NCI-H526 treated with DMSO at 0.1 percent for 48 hours (cell line): ENCODE results near the gene CPNE7.
"Not testable (repeated sequence)": the region's sequence is repeated elsewhere in the genome, so short reads cannot be mapped to it uniquely, and the experiment has no call there.

Experiments
- DNase-seq: peaks from one replicate; lab custom pipeline; 2025; lab: John Stamatoyannopoulos, UW

The CPNE7 gene

GRCh38 chr16:89567656-89568594 lies 7.6 kb upstream of the CPNE7 start:
- DNase-seq: no peak

GRCh38 chr16:89569506-89570341 lies 5.8 kb upstream of the CPNE7 start:
- no peak for DNase-seq

- DNase-seq: no peak
These were observed 5.1 kb upstream of the CPNE7 start for GRCh38 chr16:89570342-89570923.

GRCh38 chr16:89570983-89571598 lies 4.5 kb upstream of the CPNE7 start:
- not testable (repeated sequence) for DNase-seq

DNA sequence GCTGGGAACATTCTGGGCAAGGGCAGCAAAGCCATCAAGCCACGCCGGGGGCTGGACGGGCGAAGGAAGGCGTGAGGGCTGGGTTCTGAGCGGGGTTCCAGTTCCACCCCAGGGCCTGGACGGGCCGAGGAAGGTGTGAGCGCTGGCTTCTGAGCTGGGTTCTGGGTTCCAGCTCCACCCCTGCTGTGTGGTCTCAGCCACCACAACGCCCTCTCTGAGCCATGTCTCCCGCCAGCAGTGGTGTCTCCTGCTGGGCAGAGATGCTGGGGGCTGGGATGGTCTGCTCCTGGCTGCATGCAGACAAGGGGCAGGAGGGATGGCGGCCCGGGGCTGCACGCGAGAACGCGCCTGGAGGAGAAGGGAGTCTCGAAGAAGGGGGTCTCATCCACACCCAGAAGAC lies 3.9 kb upstream of the CPNE7 start:
- DNase-seq: no peak

DNA sequence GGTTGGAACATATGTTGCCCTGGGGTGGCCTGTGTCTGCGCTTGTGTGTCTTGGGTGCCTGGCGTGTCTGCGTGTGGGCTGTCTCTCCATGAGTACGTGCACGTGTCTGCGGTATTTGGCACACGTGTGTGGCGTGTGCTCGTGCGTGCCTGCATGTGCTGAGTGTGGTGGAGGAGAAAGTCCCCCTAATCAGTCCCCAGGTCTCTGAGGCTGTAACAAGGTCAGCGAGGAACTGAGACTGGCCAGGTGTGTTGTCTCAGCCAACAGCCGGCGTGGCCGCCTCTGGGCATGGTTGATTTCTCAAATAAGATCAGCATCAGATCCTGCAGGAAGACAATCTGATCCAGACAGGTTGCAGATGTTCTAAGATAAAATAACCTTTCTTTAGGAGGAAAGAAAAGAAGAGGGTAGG lies 3.5 kb upstream of the CPNE7 start:
- no peak for DNase-seq

DNA sequence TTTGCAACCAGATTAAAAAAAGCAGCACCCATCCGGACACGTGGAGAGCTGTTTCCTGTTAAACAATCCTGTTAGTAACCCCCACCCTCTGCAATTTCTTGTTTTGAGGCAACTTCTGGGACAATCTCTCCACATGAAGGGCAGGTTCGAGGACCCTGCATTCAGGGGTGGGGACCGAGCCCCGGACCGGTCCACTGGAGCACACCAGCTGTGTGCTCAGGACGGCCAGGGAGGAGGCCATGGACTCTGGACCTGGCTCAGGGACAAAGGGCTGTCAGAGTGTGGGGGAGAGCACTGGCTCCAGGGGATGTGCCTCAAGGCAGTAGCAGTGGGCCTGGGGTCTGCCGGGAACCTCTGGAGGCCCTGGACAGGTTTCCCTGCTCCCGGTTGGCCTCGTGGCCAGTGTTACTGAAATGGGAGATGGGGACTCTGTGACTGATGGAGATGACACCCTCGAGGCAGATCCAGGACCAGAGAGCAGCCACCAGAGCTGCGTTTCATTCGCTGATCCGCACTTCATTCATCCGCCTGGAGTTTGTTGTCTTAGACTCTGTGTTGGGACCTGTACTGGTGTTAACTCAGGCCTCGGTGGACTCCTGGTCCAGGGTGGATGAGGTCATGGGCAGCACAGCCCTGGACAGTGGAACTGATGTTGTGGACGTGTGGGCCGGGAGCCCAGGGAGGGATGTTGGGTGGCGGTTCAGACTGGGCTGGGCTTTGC lies 2.9 kb upstream of the CPNE7 start:
- no peak for DNase-seq

DNA sequence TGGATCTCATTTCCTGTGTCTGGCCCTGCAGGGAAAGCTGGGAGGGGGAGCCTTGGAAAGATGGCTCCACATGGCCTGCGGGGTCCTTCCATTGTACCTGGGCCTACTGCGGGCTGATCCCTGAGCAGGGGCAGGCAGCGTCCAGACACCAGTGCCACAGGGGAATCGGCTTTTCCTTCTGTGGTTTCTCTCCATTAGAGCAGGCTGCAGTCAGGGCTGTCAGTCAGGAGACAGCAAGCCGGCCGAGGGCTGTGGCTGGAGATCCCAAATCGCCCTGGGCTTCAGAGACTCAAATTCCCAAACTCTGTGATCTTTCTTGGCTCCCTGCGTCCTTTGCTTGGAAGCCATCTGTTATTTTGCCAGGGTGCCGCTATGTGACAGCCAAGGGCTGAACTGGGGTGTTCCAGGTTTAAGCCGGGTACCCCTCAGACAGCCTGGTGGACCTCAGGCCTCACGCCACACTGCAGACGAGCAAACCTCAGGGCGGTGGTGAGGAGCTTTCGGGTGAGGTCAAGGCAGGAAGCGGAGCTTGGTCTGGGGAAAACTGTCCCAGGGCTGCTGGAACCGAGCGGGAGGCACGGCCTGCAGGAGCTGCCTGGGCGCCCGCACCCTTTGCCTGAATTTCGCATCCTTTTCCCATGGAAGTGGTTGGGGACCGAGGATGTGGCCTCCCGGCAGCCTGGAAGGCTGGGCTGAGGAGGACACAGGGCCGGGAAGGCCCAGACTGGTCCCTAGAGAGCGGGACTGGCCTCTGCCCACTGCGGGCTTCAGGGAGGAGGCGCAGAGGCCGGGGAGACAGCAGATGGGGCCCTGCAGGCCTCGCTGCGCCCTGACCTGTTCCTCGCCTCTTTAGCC lies 1.5 kb upstream of the CPNE7 start:
- DNase-seq: no peak

- no peak for DNase-seq
These were observed 794 bp upstream of the CPNE7 start for GRCh38 chr16:89574681-89575246.

DNA sequence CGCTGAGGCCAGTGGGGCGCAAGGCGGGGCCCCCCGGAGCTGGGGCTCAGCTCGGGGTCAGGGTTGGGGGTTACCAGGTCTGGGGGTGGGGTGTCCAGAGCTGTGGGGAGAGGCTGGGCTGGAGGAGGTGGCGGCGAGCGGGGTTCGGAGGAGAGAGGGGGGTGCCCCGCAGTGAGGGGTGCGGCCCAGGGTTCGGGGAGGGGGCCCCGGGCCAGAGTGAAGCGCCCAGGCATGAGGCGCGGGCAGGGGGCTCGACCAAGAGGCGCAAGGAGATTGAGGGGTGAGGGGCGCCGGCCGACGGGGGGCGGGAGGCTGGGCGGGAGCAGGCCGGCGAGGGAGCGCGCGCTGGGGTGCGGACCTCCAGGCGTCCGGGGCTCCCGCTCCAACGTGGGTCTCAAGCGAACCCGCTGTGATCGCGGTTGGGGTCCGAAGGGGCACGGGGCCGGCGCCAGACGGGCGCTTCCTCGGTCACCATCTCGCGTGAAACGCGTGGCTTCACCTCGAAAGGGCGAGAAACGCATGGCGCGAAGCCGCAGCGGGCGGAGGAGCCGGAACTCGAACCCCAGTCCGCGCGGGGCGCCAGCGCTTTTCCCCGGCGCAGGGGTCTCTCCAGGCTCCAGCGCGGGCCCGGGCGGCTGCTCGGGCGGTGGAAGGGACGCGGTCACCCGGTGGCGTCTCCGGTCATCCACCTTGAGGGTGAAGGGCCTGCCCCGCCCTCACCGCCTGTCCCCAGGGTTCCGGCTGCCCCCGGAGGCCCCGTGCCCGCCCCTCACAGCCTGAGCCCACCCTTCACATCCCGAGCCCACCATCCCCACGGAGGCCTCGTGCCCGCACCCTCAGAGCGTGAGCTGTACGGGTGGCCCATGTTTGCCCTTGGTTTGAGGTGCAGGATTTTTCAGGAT lies 846 bp downstream of the CPNE7 start:
- DNase-seq: no peak

GRCh38 chr16:89577055-89577759 lies 1.6 kb downstream of the CPNE7 start:
- DNase-seq: no peak

GRCh38 chr16:89579351-89579750 lies 3.8 kb downstream of the CPNE7 start:
- DNase-seq: no peak

DNA sequence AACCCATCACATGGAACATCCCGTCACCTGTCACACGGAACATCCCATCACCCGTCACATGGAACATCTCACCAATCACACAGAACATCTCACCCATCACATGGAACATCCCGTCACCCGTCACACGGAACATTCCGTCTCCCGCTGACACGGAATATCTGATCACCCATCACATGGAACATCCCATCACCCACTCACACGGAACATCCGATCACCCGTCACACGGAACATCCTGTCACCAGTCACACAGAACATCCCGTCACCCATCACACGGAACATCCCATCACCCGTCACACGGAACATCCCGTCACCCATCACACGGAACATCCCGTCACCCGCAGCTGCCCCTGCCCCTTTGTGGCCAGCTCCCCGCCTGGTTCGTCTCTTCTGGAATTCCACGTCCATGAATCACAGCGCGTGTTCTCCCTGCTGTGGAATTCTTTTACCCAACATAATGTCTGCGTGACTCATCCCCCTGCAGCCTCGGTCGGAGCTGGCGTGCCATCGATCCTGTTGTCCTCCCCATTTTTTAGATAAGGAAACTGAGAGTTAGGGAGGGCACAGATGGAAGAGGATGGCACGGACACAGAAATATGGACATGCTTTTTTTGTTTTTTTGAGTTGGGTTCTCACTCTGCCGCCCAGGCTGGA lies 5.6 kb downstream of the CPNE7 start:
- no peak for DNase-seq

DNA sequence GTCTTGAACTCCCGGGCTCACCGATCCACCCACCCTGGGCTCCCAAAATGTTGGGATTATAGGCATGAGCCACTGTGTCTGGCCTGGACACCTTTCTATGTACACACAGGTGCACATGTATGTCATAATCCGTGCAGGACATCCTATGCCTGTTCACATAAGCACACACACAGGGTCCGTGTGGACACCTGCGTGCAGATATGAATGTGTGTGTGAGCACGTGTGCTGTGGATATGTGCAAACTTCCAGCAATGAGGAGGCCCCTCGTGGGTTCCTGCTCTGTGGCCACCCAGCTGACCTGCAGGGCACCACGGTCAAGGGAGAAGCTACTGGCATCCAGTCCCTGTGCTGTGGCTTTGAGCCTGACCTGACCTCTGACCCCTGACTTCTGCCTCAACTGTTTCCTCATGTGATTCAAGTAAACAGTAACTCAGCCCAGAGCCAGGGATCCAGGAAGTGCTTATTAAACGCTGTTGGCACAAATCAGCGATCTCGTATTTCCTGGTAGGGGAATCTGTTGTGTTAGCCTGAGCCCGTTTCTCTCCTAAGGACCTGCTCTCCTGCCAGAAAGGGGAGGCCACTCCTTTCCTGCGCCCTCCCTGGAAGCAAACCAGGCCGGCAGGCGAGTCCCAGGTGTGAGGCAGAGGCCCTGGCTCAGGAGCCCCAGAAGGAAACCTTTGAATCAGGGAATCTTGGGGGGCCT lies 6.5 kb downstream of the CPNE7 start:
- no peak for DNase-seq

GRCh38 chr16:89582614-89583196 lies 7.1 kb downstream of the CPNE7 start:
- DNase-seq: no peak

DNA sequence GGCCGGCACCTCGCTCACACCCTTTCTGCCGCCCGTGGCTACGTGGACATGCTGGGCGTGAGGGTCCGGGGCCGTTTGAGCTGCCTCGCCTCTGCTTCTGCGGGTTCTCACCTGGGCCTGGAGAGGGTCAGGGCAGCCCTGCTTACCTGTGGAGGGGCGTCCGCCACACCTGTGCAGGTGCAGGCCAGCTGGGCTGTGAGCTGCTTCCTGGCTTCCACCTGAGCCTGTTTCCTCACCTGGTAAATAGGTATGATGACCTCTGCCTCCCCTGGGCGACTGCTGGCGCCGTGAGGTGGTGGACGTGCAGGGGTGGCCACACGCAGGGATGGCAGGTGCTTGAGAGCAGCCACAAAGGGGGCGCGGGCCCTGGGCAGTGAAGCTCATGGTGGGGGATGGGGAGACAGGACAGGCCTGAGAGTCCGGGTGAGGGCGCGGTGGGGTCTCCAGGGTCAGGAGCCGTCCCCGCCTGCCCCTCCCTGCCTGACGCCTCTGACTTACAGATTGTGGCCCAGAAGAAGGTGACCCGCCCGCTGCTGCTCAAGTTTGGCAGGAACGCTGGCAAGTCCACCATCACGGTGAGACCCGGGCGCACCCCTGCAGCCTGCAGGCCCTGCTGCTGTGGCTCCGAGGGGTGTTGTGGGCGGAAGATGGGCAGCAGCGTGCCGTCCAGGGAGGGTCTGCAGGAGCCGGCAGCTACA lies 7.8 kb downstream of the CPNE7 start:
- DNase-seq: no peak
